Measurements from ENCODE around the gene AHNAK. TPM values are rescaled to one million over a fixed set of nuclear protein-coding genes. Genes with fewer than 3 reads are reported as not detected.

Gene AHNAK, protein sequence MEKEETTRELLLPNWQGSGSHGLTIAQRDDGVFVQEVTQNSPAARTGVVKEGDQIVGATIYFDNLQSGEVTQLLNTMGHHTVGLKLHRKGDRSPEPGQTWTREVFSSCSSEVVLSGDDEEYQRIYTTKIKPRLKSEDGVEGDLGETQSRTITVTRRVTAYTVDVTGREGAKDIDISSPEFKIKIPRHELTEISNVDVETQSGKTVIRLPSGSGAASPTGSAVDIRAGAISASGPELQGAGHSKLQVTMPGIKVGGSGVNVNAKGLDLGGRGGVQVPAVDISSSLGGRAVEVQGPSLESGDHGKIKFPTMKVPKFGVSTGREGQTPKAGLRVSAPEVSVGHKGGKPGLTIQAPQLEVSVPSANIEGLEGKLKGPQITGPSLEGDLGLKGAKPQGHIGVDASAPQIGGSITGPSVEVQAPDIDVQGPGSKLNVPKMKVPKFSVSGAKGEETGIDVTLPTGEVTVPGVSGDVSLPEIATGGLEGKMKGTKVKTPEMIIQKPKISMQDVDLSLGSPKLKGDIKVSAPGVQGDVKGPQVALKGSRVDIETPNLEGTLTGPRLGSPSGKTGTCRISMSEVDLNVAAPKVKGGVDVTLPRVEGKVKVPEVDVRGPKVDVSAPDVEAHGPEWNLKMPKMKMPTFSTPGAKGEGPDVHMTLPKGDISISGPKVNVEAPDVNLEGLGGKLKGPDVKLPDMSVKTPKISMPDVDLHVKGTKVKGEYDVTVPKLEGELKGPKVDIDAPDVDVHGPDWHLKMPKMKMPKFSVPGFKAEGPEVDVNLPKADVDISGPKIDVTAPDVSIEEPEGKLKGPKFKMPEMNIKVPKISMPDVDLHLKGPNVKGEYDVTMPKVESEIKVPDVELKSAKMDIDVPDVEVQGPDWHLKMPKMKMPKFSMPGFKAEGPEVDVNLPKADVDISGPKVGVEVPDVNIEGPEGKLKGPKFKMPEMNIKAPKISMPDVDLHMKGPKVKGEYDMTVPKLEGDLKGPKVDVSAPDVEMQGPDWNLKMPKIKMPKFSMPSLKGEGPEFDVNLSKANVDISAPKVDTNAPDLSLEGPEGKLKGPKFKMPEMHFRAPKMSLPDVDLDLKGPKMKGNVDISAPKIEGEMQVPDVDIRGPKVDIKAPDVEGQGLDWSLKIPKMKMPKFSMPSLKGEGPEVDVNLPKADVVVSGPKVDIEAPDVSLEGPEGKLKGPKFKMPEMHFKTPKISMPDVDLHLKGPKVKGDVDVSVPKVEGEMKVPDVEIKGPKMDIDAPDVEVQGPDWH (N-terminal part only)
- total RNA-seq (381 and 436 TPM in 2 replicates), polyA plus RNA-seq (25.1 and 35.2 TPM in 2 replicates), polyA minus RNA-seq (219 and 258 TPM in 2 replicates), Bru-seq, nascent RNA (percentile 84 among the genes with signal in this experiment), BruChase-seq, experiment 1, labeled RNA remaining after a 6-hour chase (percentile 99 among the genes with signal in this experiment), BruChase-seq, experiment 2, labeled RNA remaining after a 2-hour chase (percentile 98 among the genes with signal in this experiment)
- 46.3 and 51.8 TPM in 2 replicates for polyA plus RNA-seq (2011; cell fraction: cytosol; rRNA removed)
- polyA plus RNA-seq (2011; cell fraction: nucleus; rRNA removed): 322 and 346 TPM in 2 replicates
- polyA plus RNA-seq (2012): 223 and 321 TPM in 2 replicates
- polyA minus RNA-seq (2011; cell fraction: cytosol; rRNA and poly(A)+ RNA removed): 78.7 TPM
- 446 and 550 TPM in 2 replicates for polyA minus RNA-seq (2011; cell fraction: nucleus; rRNA and poly(A)+ RNA removed)
- long read RNA-seq, full-length matches to known transcripts: 39 of 78 reads
- long read RNA-seq, partial matches to known transcripts: 2 of 78 reads
- long read RNA-seq, other reads (novel, unspliced or antisense): 37 of 78 reads

DNA sequence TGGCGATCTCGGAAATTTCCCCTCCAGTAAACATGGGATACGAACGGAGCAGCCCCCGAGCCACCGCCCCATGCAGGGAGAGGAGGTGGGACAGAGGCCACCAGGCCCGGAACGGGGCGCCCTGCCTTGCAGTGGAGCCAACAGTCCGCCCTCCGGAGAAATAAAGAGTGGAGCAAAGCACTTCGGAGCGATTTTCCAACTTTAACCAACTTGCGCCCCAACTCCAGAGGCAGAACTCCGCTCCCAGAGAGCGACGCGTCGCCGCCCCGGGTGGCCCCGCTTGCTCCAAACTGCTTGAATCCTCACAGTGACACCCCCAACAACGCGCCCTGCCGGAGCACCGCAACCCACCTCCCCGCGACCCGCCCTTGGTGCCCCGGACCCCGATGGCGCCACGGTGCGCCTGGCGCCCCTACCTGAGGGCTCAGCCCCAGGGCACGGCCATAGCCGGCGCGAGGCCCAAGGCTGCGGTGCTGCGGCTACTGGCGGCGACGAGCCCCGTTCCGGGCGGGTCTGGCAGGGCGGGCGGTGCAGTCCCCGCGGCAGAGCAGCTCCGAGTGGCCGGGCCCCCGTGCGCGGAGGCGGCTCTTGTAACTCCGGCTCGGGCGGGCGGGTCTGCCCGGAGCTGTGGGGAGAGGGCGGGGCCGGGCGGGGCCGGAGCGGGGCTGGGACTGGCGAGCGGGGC, at the start of gene AHNAK:
Gene AHNAK, minus strand, starts transcription at position 563 of the 685 bp plus-strand sequence. CDS start 10,708 bp downstream, outside the sequence.
- peak; percentile 71 for FAIRE-seq

More for the DNA sequence above, at the start of gene AHNAK:
- ChIA-PET CTCF (interaction anchor here (0.6 to 11.0 kb wide), 6 partner anchors 12 to 153 kb away, joined by 3 to 376 read pairs (median 6); partner anchors contain the start of genes B3GAT3 and TUT1), POLR2A (interaction anchor here (0.6 to 1.4 kb wide), 4 partner anchors 9 to 119 kb away, joined by 3 to 5 read pairs (median 4); partner anchors contain the start of genes C11orf98 and CSKMT)
- Histone ChIP-seq H3K4me2 (ENCODE audit: insufficient read depth, low read length) (peak within 1 kb of the TSS; percentile 67), H3K4me3 (replicated peaks in 1 of 3; ENCODE audit: insufficient read depth in 1 of 3, low read depth in 1 of 3, low read length in 3 of 3) (peak within 1 kb of the TSS; percentile 53 to 82 (median 55)), H3K27ac (ENCODE audit: insufficient read depth, low read depth, low read length) (peak within 1 kb of the TSS; percentile 44), H4K20me1 (replicated peaks; ENCODE audit: control insufficient read depth, extremely low read depth, insufficient read depth, low read length) (no peaks in the 10 kb centered on the region), H2AFZ (ENCODE audit: low read depth, low read length) (peak within 1 kb of the TSS; percentile 32), H3K4me1 (ENCODE audit: control insufficient read depth, extremely low read depth, insufficient read depth, low read length) (peaks cover 50% of the 10 kb centered on the region), H3K9ac (replicated peaks; ENCODE audit: extremely low read depth, insufficient read depth, low read length) (peak within 1 kb of the TSS; percentile 73), H3K9me1 (replicated peaks; ENCODE audit: control insufficient read depth, extremely low read depth, insufficient read depth, low read length) (no peaks in the 10 kb centered on the region), H3K27me3 (ENCODE audit: control insufficient read depth in 2 of 2, insufficient read depth in 2 of 2, low read length in 2 of 2) (no peaks in the 10 kb centered on the region), H3K79me2 (ENCODE audit: control insufficient read depth, insufficient read depth, low read length) (peaks cover 52% of the 10 kb centered on the region), H3K36me3 (ENCODE audit: control insufficient read depth in 2 of 2, extremely low read depth in 1 of 2, insufficient read depth in 2 of 2, low read length in 2 of 2) (no peaks in the 10 kb centered on the region), H3K9me3 (replicated peaks; ENCODE audit: control insufficient read depth, insufficient read depth, low read length) (no peaks in the 10 kb centered on the region)
- TSS peak; percentile 45 for BruUV-seq (replicated peaks)
- dilution Hi-C loops (cut with MboI; ENCODE audit: extremely low pct_ligation_motif_present, low sequenced_read_pairs): no loop called here
- intact Hi-C loops (cut with micrococcal nuclease): loop anchor here (1.0 kb wide), 1 partner anchor 10 kb away; no protein-coding TSS in a partner anchor
- DNase-seq (ENCODE audit: low read depth, low spot score): peak; percentile 56
- TF ChIP-seq GATA2 (IDR thresholded peaks at IDR 0.05; ENCODE audit: insufficient read depth, insufficient read length, low read depth, low read length) (no peak), FOS (IDR thresholded peaks at IDR 0.05; ENCODE audit: borderline replicate concordance, insufficient read depth, low read length) (no peak), POLR2AphosphoS5 (IDR thresholded peaks at IDR 0.05; ENCODE audit: insufficient read depth, low read depth, low read length) (peak; percentile 98), POLR2A (IDR thresholded peaks at IDR 0.05; ENCODE audit: low read depth, low read length) (peak; percentile 97)
